Glutamatergic neuron (in vitro differentiated cells): ENCODE results near the gene ZNF408. TPM values are rescaled to one million over a fixed set of nuclear protein-coding genes. Genes with fewer than 3 reads are reported as not detected.

ENCODE experiments used
- DNase-seq: peaks from one replicate; pipeline ENCODE4 v3.0.0; 2022
- H3K27ac Mint-ChIP-seq: one replicate; pipeline ENCODE4 v1.8.0; 2020; ENCODE audit warnings: mild to moderate bottlenecking, mixed read lengths, inconsistent platforms; ENCODE audit not compliant: unreplicated experiment
- H3K27me3 Mint-ChIP-seq: one replicate; pipeline ENCODE4 v1.8.0; 2020; ENCODE audit warnings: mild to moderate bottlenecking, moderate library complexity, mixed read lengths, inconsistent platforms; ENCODE audit not compliant: unreplicated experiment
- H3K36me3 Mint-ChIP-seq: one replicate; pipeline ENCODE4 v1.8.0; 2020; ENCODE audit warnings: mild to moderate bottlenecking, mixed read lengths, inconsistent platforms; ENCODE audit not compliant: unreplicated experiment
- H3K4me1 Mint-ChIP-seq: one replicate; pipeline ENCODE4 v1.8.0; 2020; ENCODE audit warnings: mild to moderate bottlenecking, low read depth, mixed read lengths, inconsistent platforms; ENCODE audit not compliant: unreplicated experiment
- H3K4me3 Mint-ChIP-seq: one replicate; pipeline ENCODE4 v1.8.0; 2020; ENCODE audit warnings: mild to moderate bottlenecking, mixed read lengths, inconsistent platforms; ENCODE audit not compliant: unreplicated experiment
- H3K9me3 Mint-ChIP-seq: one replicate; pipeline ENCODE4 v1.8.0; 2020; ENCODE audit warnings: mild to moderate bottlenecking, moderate library complexity, mixed read lengths, inconsistent platforms; ENCODE audit not compliant: unreplicated experiment
- CTCF ChIP-seq: fragments of 200-600 bp; sonication (generic); IDR thresholded peaks from one replicate; pipeline ENCODE4 v1.5.0; 2021; ENCODE audit not compliant: partially characterized antibody, unreplicated experiment
- total RNA-seq: library from RNA; stranded (reverse); fragmentation: NEBNext Ultra II Directional; extraction: Animal tissue kit (Norgen Biotek cat#: 25700); gene quantifications from one replicate; pipeline ENCODE4 v1.2.1, GENCODE V29; 2021; ENCODE audit not compliant: unreplicated experiment

ZNF408 gene
- total RNA-seq, 1 donor from 2014 or later, result 10.6 TPM

GRCh38 chr11:46671958-46672315 lies 28.9 kb upstream of the ZNF408 start:
- H3K9me3 Mint-ChIP-seq, result peaks cover 20% of the 10 kb centered on the region
- H3K36me3 Mint-ChIP-seq, result peaks cover 13% of the 10 kb centered on the region
- H3K27me3 Mint-ChIP-seq, result peaks cover 11% of the 10 kb centered on the region
- H3K27ac Mint-ChIP-seq, result peak overlapping the region; percentile 95
- DNase-seq, result no peak
- no peak for TF ChIP-seq CTCF
- H3K4me3 Mint-ChIP-seq, result peak overlapping the region; percentile 47
- peaks cover 21% of the 10 kb centered on the region for H3K4me1 Mint-ChIP-seq

- no peak for DNase-seq
- TF ChIP-seq CTCF, result no peak
- H3K9me3 Mint-ChIP-seq, result peaks cover 21% of the 10 kb centered on the region
- peaks cover 25% of the 10 kb centered on the region for H3K4me1 Mint-ChIP-seq
- H3K27ac Mint-ChIP-seq, result peak overlapping the region; percentile 95
- peaks cover 11% of the 10 kb centered on the region for H3K27me3 Mint-ChIP-seq
- peak overlapping the region; percentile 47 for H3K4me3 Mint-ChIP-seq
- H3K36me3 Mint-ChIP-seq, result peaks cover 13% of the 10 kb centered on the region
Measured at GRCh38 chr11:46672381-46672839, 28.4 kb upstream of the ZNF408 start.

- peaks cover 21% of the 10 kb centered on the region for H3K9me3 Mint-ChIP-seq
- H3K27ac Mint-ChIP-seq, result peak overlapping the region; percentile 62
- no peak for DNase-seq
- peaks cover 13% of the 10 kb centered on the region for H3K36me3 Mint-ChIP-seq
- H3K4me3 Mint-ChIP-seq, result no peak overlapping the region
- peaks cover 25% of the 10 kb centered on the region for H3K4me1 Mint-ChIP-seq
- no peak for TF ChIP-seq CTCF
- peaks cover 13% of the 10 kb centered on the region for H3K27me3 Mint-ChIP-seq
Measured at GRCh38 chr11:46673713-46674462, 26.9 kb upstream of the ZNF408 start.

DNA sequence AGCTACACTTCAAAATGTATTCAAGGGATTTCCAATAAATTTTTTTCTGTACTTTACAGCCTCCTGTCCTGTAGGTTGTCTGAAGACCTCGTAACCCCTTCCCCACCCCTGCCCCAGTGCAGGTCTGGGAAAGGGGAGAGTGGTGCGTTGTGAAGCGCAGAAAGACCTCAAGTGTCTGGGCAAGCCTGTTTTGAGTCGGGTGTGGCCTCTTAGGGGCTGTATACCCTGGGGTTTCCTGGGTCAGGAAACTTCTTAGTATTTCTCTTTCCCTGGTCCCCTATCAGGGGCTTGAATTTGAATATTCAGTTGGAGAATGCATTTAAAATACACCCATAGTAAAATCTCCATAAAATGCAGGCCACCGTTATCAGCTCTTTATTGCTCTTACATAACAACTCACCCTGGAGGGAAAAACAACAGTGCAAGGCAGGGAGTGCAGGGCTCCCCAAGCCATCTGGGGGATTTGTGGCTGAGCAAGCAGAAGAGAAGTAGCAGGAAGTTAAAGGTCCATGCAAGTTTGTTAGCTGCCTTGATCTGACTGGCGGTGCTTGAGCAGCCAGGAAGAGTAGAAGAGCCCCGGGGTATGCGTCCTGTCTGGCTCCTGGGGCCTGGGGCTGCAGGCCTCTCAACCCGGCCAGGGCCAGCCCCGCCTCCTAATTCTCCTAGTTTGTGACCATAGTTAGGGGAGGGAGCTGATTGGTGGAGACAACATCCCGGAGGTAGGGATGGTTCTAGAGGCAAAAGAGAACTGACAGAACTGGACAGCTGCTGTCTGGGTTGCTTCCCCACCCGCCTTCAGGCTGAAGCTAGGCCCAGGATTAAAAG lies 26.2 kb upstream of the ZNF408 start:
- H3K27ac Mint-ChIP-seq, result peak overlapping the region; percentile 62
- no peak for DNase-seq
- H3K4me3 Mint-ChIP-seq, result no peak overlapping the region
- peaks cover 13% of the 10 kb centered on the region for H3K36me3 Mint-ChIP-seq
- no peak for TF ChIP-seq CTCF
- H3K27me3 Mint-ChIP-seq, result peaks cover 13% of the 10 kb centered on the region
- H3K9me3 Mint-ChIP-seq, result peaks cover 21% of the 10 kb centered on the region
- H3K4me1 Mint-ChIP-seq, result peaks cover 25% of the 10 kb centered on the region
